HG03045 (cell line): ENCODE results near the gene MINDY4B.

Source experiments
- ATAC-seq: cut with Tn5 transposase; IDR thresholded peaks from one replicate; pipeline ENCODE4 v1.9.1; 2021; ENCODE audit warnings: mild to moderate bottlenecking, moderate library complexity; ENCODE audit not compliant: unreplicated experiment

Gene MINDY4B

DNA sequence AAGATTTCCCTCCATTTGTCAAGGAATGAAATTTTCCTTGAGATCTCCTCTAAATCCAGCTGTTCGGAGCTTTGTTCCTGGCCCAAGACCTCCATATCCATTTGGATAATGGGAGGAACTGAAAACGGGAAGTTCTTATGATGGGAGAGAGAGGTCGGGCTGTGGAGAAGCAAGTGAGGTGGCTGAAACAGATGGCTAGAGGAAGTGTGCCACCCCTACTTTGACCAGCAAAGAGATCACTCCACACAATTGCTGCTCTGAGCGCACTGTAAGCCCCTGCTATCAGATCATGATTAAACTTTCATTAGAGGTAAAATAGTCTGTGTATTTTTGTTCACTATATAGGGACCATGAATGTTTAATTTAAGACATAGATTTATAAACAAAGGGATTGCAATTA, at the start of gene MINDY4B:
MINDY4B (minus strand) TSS at position 101 of the 400 bp plus-strand sequence; CDS start at position 101, 0 bp downstream.
- ATAC-seq, result no peak

DNA sequence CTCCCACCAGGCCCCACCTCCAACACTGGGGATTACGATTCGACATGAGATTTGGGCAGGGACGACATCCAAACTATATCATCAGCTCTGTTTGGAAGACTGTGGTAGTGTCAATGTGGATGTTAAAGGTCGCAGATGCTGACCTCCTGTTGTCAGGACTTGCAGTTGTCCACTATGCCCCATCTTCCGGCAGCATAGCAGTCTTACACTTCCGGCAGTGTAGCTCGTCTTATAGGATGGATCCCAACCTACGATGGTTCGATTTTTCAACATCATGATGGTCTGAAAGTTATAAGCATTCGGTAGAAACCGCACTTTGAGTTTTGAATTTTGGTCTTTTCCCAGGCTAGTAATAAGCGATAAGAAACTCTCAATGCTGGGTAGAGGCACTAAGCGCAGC, 46.7 kb upstream of the MINDY4B start:
- ATAC-seq, result no peak

DNA sequence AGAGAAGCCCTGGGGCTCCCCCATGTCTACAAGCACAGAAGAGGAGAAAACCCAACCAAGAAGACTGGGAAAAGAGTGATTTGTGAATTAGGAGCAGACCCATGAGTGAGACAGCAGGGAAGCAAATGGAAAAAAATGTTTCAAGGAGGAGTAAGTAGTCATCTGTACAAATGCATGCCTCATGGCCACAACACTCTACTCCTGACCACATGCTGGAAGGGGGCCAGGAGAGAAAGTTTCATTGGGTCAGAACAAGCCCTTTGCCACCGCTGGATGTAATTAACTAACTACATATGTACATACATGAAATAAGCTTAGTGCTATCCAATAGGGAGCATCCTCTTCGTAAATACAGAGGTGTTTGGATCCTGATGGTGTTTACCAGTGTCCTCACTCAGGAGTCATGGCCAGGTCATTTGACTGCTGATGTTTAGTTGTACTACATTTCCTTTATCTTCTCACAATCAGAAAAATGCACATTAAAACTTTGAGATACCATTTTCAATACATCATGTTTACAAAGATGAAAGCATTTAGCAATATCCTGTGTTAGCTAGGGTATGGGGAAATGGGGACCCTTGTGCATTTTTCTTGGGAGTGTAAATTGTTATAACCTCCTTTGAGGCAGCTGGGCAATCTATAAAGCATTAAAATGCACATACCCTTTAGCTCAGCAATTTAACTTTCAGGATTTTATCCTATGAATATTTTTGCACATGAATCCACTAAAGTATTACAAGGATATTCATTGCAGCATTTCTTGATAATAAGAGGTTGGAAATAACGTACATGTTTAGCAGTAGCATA, 40.2 kb upstream of the MINDY4B start:
- no peak for ATAC-seq

DNA sequence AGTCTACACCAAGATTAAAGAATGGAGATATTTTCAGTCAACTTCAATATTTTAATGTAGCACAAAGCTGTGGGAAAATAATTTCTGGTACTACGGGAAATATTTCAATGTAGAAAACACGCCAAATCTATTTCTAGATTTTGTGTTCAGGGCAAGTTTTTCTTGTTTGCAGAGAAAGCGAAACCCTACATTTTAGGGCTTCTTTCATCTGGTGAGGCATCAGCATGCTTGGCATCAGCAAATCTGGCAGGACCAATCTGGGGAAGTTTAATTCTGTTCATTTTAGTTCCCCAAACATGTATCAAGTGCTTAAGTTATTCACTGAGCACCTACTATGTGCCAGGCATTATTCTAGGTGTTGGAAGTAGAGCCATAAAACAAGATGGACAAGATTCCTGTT, 37.0 kb upstream of the MINDY4B start:
- no peak for ATAC-seq

DNA sequence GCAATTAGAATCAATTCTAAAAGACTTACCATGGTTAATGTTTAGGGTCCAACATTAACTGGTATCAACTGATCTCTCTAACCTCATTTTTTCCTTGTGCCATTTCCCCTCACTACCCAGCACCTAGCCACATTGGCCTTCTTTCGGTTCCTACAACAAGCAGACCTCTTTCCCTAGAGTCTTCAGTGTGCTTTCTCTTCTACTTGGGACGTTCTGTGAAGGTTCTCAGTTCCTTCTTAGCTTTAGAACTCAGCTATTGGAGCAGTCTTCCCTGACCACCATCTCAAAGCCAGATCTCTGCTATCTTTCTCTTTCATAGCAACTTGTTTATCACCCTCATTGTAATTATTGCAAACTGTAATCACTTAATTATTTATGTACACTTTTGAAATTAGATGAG, 31.5 kb upstream of the MINDY4B start:
- peak; percentile 47 for ATAC-seq

DNA sequence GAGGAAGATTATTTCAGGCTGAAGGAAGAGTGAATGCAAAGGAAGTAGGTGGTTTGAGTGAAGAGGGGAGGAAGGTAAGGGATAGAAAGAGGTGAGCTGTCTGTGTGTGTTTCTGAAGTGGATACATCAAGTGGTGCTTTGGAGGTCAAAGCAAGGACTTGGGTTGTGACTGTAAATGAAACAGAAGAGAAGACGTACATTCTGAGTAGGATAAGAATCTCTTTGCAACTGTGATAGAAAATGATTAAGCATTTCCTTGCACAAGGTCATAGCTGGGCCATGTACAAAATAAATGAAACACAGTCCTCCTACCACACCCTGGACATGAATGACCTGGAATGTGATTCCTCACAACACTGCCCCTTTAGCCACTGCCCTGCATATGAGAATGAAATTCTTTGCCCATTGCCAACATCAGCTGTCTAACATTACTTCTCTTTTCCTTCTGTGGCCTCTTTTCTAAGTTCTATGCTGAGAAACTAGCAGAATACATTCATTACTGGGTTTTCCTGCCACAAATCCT, 28.3 kb upstream of the MINDY4B start:
- ATAC-seq, result no peak

DNA sequence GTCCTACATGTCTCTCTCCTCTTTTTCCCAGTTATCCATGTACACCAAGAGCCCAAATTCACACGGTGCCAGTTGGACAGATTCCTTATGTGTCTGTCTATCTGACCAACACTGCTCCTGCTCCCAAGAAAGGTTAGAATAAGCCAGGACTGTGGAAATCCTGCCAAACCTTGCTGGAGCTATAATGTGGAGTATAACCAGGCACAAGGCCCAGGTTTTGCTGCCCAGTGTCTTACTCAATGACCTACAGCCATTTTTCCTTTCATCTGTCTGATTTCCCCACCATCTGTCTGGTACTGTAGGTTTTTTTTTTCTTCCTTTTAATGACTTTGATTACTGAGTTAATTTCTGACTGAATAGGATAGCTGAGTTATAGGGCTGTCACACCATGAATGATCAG, 26.5 kb upstream of the MINDY4B start:
- ATAC-seq, result no peak

DNA sequence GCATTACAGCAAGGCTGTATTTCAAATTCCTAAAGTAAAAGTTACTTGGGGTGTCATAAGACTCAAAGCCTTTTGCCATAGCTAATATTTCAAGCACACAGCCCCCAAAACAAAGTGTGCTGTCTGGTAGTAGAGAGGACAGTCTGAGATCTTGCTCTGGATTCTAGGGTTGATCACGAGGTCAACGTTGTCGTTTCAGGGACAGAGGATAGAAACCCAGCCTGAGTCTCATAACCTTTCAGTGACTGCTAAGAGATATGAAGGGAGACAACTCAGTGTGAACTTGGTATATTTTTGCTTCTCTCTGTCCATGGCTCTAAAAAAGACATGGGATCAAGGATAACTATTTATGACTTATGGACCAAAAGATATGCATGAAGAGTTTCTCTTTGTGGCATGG, 25.6 kb upstream of the MINDY4B start:
- no peak for ATAC-seq

DNA sequence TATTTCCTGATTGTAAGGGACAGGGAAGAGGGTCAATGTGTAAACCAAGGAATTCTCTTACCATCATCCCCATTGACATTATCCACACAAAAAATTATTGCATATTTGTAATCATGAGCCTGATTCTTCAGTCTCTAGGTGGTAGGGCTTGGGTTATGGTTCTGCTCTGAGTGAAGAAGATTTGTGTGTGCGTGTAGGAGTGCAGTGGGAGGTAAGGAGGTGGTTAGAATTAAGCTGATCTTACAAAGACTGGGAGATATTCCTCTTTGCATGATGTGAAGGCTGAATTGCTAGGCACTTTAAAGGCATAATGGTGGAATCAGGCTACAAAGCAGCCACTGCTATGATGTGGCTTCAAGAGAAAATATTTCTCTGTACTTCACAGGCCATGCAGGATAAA, 23.0 kb upstream of the MINDY4B start:
- no peak for ATAC-seq

DNA sequence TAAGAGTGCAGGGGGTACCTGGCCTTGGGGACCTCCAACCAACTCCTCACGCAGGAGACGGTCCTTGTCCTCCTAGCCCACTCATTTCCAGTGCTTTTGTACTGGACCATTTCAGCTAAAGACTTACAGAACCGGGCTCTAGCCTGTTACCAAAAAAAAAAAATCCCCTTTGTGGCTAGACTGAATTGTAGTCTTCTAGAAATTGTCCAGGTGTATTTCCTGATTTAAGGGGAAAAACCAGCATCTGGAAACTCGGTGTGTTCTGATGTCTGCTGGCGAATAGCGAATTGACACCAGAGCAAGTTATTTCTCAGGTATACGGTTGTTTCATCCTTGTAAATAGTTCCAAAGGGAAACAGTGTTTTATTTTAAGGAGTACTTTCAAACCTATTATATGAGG, 21.1 kb upstream of the MINDY4B start:
- ATAC-seq, result no peak

DNA sequence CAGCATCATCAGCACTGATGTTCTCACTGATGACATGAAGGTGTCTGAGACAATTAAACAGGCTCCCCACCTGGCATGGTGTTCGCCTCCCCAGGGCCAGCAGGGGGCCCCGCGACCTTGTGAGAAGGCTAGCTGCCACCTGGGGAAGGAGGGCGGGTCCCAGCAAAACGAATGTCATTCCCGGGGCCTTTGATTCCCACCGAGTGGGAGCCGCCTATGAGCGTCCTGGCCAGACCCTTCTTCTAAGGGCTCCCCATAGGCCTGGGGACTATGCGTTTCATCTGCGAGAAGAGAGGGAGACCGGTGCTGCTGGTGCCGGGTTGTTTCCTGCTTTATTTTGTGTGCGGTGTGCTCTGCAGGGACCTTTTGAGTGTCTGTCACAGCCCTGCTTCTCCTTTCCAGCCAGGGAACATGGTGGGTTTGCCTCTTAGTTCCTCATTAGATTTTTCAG, 20.5 kb upstream of the MINDY4B start:
- ATAC-seq, result peak; percentile 88

DNA sequence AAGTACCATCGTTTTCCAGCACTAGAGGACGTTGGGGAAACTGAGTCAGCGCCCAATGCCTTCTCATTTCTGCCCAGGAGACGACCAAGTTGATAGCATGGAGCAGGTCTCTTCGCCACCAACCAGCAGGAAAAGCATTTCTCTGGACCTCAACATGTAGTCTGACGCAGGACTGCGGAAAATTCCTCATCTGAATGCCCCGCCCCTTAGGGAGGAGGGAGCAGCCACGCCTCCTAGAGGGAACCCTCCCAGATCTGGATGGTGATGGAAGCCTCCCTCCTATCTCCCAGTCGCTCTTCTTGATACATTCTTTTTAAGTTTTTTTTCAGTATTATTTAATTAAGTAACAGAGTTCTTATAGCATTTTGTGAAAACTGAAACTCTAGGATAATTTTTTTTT, 17.4 kb upstream of the MINDY4B start:
- no peak for ATAC-seq

DNA sequence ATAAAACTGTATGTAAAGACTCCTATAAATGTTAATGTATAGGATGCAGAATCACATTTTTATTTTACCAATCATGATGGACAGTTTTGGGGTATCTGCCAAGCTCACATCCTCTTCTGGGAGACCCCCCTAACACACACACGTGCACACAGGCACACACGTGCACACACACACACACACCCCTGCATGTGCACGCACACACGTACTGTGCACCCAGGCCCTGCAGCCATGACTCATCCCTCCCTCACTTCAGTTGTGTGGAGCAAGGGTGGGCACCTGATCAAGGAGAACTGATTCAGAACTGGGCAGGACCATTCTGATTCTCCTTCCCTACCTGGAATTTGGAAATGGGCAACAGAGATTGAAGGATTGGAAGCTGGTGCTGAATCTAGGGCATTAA, 16.0 kb upstream of the MINDY4B start:
- ATAC-seq, result no peak

DNA sequence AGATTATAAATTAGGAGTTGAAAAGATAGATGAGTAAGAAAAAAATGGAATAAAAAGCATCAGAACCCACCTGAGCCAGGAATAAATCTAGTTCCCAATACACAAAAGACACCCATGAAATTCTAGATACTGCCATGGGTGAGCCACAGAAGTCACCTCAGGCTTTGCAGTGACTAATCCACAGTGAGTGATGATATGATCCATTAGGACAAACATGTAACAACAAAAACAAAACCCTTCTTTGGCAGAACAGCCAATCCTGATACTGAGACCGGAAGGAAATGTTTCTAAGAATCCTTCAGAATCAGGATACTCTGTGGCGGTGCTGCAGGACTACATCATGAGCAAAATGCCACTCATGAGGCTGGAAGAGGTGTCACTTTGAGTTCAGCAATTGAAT, 15.0 kb upstream of the MINDY4B start:
- ATAC-seq, result no peak

DNA sequence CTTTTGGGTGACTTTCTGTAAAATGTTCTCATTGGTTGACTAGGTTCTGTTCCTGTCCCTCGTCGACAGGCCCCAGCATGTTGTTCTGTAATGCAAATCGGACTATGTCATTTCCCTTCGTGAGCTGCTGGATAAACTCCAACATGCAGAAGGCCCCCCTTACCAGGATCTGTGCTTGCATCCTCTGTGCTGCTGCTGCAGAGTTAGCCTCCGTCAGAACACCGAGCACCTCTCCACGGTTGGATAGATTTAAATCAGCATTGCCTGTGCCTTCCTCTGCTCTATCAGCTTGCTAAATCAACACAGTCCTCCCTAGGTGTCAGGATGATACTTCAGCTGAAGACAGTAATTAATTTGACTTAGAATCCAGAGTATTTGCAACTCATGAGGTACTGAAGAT, 12.7 kb upstream of the MINDY4B start:
- ATAC-seq, result no peak

DNA sequence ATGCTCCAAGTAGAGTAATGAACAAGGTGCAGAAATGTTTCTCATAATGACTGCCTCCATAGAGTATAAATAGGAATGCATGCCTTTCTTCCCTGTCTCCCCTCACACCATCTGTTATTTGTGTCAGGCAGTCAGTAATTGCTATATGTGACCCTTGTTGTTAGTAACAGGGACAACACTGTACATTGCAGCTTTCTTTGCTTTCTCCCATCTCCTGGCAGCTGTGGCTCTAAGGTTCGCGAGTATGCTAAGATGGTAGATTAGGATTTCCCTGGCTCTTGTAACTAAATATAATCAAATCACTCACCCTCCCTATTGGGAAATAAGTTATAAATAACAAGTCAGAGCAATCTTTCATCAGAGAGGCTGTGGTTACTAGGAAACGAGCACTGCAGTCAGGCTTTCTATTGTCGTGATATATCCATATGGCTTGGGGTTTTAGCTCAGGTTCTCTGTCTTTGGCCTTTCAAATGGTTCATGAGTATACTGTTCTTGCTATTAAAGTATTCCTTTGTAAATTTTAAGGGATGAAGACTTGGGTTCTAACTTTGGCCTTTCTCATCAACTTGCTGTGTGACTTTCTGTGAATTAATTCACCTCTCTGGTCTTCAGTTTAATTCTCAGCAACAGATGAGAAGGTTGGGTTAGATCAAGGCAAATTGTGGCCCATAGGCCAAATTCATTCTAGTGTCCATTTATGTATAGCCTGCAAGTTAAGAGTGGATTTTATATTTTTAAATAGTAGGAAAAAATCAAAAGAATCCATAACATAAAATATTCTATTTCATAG, 8.1 kb upstream of the MINDY4B start:
- ATAC-seq, result no peak

DNA sequence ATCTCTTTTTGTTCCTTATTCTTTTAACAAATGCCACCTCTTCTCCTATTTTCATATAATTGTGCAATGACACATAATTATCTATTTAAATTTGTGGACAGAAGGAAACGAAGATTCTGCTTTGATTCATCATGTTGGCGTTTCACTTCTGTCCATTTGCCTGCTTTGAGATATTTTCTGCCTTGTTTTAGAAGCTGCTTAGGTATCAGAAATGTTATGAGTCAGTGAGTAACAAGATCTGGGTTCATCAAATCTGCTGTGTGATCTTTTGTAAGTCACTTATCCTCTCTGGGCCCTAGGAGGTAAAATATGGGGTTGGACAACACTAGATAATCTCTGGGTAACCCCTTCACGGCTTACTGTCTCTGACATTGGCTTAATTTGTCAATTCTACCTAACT, 7.3 kb upstream of the MINDY4B start:
- no peak for ATAC-seq

DNA sequence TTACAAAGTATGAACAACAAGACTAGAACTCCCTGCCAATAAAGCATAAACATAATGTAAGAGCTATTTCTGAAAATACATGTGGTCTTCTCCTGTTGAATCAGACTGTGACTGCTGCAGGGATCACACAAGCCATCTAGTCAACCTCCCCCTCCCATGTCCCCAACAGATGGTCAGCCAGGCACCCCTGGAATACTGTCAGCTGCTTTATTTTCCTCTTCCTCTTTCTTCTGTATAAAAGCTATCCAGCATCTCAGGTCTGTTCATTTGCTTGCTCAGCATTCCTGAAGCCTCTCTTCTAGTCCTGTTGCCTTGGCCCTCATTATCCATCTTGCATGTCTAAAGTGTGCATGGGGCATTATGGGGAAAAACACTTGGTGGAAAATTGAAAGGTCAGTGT, 6.5 kb upstream of the MINDY4B start:
- ATAC-seq, result no peak

DNA sequence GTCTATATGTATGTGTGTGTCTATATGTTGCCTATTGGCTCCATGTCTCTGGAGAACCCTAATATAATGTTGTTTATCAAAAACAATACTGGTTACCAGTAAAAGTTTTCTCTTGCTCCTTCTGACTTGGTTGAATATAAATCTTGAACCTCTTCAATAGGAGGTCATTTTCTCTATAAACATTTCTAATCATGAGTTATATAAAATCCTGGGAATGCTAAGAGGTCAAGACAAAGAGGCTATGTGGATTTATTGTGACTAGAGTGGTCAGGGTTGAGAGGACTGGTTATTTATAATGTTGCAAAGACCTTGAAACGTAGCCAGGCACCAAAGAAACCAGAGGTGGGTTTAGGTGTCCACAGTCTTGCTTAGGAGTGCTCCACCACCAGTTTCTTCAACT, 1.2 kb upstream of the MINDY4B start:
- no peak for ATAC-seq

DNA sequence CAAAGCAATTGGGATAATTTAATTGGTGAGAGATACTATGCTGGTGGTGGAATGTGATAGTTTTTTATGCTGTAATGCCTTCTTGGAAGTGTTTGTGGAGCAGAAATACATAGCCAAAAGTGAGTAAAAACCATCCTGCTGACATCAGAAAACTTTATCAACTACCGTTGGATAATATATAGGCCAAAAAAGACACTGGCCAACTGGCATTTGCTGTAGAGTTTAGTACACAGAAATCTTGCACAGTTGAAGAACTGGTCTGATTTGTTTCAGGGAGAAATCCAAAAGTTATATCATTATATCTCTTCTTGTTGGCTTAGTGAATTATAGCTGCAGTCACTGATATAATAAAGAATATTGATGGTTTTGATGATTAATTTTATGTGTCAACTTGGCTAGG, 507 bp upstream of the MINDY4B start:
- ATAC-seq, result no peak

DNA sequence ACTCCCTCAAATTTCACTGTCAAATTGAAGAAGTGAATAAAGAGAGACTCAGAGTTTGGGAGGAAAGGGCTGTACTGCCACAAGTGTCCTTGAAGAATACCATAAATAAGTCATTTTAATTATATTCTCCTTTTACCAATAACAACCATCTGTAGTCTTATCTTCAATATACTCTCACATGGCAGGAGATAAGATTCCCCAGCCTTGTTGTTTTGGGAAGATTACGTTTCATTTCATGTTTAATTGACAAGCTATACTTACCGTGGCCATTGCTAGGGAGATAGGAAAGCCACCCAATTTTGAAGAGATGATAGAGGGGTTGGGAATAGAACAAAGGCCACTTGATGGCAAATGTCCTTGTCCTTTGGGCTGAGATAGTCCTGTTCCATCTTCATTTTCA, 2.3 kb downstream of the MINDY4B start:
- ATAC-seq, result no peak

DNA sequence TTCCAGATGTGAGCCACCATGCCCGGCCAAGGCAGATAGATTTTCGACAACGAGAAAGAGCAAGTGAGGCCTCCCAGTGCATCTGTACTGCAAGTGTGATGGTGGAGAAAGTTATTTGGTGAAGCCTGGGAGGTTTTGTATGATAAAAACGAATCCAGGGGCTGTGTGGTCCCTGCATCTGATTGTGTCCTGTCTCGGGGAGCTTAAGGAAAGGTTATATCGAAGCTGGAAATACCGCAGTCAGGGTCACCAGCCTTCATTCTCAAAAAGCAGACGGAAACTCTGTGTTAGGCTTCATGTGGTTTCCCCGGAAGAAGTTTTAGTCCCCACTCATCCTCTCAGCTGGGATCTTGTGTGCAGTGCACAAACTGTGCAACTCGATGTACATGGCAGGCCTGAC, 3.4 kb downstream of the MINDY4B start:
- ATAC-seq, result no peak
